ENCODE data around the gene CYB5D1. TPM values are rescaled to one million over a fixed set of nuclear protein-coding genes. Genes with fewer than 3 reads are reported as not detected.

CYB5D1 gene
- total RNA-seq, 4 donors from 2014 or later, result 11.6 to 14.9 (median 12.0) TPM

DNA sequence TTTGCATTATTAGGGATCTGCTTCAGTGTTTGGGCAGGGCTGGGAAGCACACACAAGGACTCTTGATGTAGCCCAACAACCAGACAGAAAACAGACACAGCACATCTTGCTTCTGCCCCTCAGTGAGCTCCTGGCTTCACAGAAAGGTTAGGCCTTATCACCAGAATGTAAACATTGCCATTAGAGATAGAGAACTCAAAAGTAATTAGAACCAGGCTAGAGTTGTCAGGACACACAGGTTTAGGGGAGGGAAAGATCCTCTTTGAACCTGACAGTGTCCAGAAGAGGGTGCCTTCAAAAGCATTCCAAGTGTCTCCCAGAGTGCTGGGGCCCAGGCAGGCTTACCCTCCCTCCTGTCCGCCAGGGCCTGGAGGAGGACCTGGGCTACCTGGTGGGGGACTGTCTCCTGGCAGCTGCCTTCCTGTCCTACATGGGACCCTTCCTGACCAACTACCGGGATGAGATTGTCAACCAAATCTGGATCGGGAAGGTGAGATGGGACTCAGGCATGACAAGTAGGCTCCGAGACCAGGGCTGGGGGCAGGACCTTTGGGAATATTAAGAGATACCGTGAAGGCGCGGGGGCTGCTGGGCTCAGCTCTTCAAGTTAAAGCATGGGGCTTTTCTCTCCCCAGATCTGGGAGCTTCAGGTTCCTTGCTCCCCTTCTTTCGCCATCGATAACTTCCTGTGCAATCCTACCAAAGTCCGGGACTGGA lies 40.7 kb upstream of the CYB5D1 start:
- peaks cover 0 to 6% (median 0%) of the 10 kb centered on the region in 4 donors for H3K27me3 ChIP-seq
- no peak for DNase-seq (ENCODE audit: extremely low spot score)
- TF ChIP-seq CTCF (IDR thresholded peaks at IDR 0.05), result no peak
- no peak for TF ChIP-seq EP300 (IDR thresholded peaks at IDR 0.05)
- TF ChIP-seq POLR2AphosphoS5 (IDR thresholded peaks at IDR 0.05), result no peak
- TF ChIP-seq POLR2A (IDR thresholded peaks at IDR 0.05; ENCODE audit: low read depth), result no peak
- no peaks in the 10 kb centered on the region for H3K9me3 ChIP-seq
- H3K4me1 ChIP-seq, result no peaks in the 10 kb centered on the region
- no peak overlapping the region for H3K27ac ChIP-seq (replicated peaks in 1 of 4)
- 66% methylated on average over 10 of the region's 10 CpGs for WGBS
- no peak overlapping the region for H3K4me3 ChIP-seq
- H3K36me3 ChIP-seq, result no peaks in the 10 kb centered on the region
- intact Hi-C loops (cut with DNase I), result no loop called here

- Histone ChIP-seq H3K27ac (replicated peaks in 1 of 4) (no peak overlapping the region), H3K4me3 (no peak overlapping the region), H3K36me3 (no peaks in the 10 kb centered on the region), H3K4me1 (no peaks in the 10 kb centered on the region), H3K9me3 (no peaks in the 10 kb centered on the region), H3K27me3 (peaks cover 0 to 6% (median 0%) of the 10 kb centered on the region in 4 donors)
- 88% methylated on average over 9 of the region's 9 CpGs for WGBS
- DNase-seq (ENCODE audit: extremely low spot score), result no peak
- TF ChIP-seq CTCF (IDR thresholded peaks at IDR 0.05) (no peak), POLR2AphosphoS5 (IDR thresholded peaks at IDR 0.05) (no peak), EP300 (IDR thresholded peaks at IDR 0.05) (no peak), POLR2A (IDR thresholded peaks at IDR 0.05; ENCODE audit: low read depth) (no peak)
- intact Hi-C loops (cut with DNase I), result no loop called here
Observed at GRCh38 chr17:7817643-7817964, 40.2 kb upstream of the CYB5D1 start.

- TF ChIP-seq POLR2AphosphoS5 (IDR thresholded peaks at IDR 0.05) (no peak), CTCF (IDR thresholded peaks at IDR 0.05) (no peak), POLR2A (IDR thresholded peaks at IDR 0.05; ENCODE audit: low read depth) (no peak), EP300 (IDR thresholded peaks at IDR 0.05) (no peak)
- peaks cover 0 to 6% (median 0%) of the 10 kb centered on the region in 4 donors for H3K27me3 ChIP-seq
- H3K4me1 ChIP-seq, result no peaks in the 10 kb centered on the region
- H3K27ac ChIP-seq (replicated peaks in 1 of 4), result no peak overlapping the region
- no peak overlapping the region for H3K4me3 ChIP-seq
- no peaks in the 10 kb centered on the region for H3K36me3 ChIP-seq
- 84% methylated on average over 10 of the region's 10 CpGs for WGBS
- intact Hi-C loops (cut with DNase I), result no loop called here
- H3K9me3 ChIP-seq, result no peaks in the 10 kb centered on the region
- no peak for DNase-seq (ENCODE audit: extremely low spot score)
Observed at GRCh38 chr17:7818026-7818425, 39.8 kb upstream of the CYB5D1 start.

- Histone ChIP-seq H3K4me1 (no peaks in the 10 kb centered on the region), H3K4me3 (no peak overlapping the region), H3K9me3 (no peaks in the 10 kb centered on the region), H3K27ac (replicated peaks in 1 of 4) (no peak overlapping the region), H3K36me3 (no peaks in the 10 kb centered on the region), H3K27me3 (peaks cover 0 to 6% (median 0%) of the 10 kb centered on the region in 4 donors)
- DNase-seq (ENCODE audit: extremely low spot score), result no peak
- WGBS, result 94% methylated on average over 21 of the region's 27 CpGs
- TF ChIP-seq EP300 (IDR thresholded peaks at IDR 0.05), result no peak
- TF ChIP-seq POLR2AphosphoS5 (IDR thresholded peaks at IDR 0.05), result no peak
- no peak for TF ChIP-seq POLR2A (IDR thresholded peaks at IDR 0.05; ENCODE audit: low read depth)
- TF ChIP-seq CTCF (IDR thresholded peaks at IDR 0.05), result no peak
- intact Hi-C loops (cut with DNase I), result no loop called here
Observed at GRCh38 chr17:7818746-7819645, 38.8 kb upstream of the CYB5D1 start.

Data from esophagus muscularis mucosa (tissue), 4 donors.